Panc1 (cell line): Measurements from ENCODE around the gene AHR. TPM values are rescaled to one million over a fixed set of nuclear protein-coding genes. Genes with fewer than 3 reads are reported as not detected.

Source experiments
- ATAC-seq: fragments of 200-7000 bp; cut with Tn5 transposase; 2 replicates; pipeline ENCODE4 v1.9.1; 2020; ENCODE audit warnings: mild to moderate bottlenecking, moderate library complexity
- BruUV-seq: library from RNA; stranded (reverse); fragments of 400-500 nt; replicated peaks from 2 replicates; lab custom pipeline; 2021; lab: Mats Ljungman, UMichigan
- CTCF ChIA-PET: fragments of 300-600 bp; sonication (Branson Sonifier 250); formaldehyde crosslinking; loops from one replicate; lab custom pipeline; 2022; ENCODE audit warnings: antibody characterized with exemption; lab: Charles Lee
- POLR2A ChIA-PET: fragments of 300-600 bp; sonication (Branson Sonifier 250); formaldehyde crosslinking; loops from one replicate; lab custom pipeline; 2022; ENCODE audit warnings: antibody characterized with exemption; lab: Charles Lee
- DNase-seq: peaks from one replicate; pipeline ENCODE4 v3.0.0-alpha.2; 2010; ENCODE audit warnings: low read depth, low spot score
- H3K27ac ChIP-seq: 2 replicates; pipeline ENCODE4 v1.5.1; 2011; ENCODE audit warnings: mild to moderate bottlenecking, low read length, inconsistent platforms
- H3K27me3 ChIP-seq: fragments of 200-500 bp; sonication (Bioruptor generic); 2 replicates; pipeline ENCODE4 v1.6.0; 2014; ENCODE audit warnings: low read length, inconsistent platforms; ENCODE audit not compliant: control insufficient read depth, insufficient read depth
- H3K36me3 ChIP-seq: fragments of 200-500 bp; sonication (Bioruptor generic); 2 replicates; pipeline ENCODE4 v1.5.1; 2014; ENCODE audit warnings: inconsistent platforms, mild to moderate bottlenecking, low read length, moderate library complexity; ENCODE audit not compliant: control insufficient read depth, insufficient read depth
- H3K4me1 ChIP-seq: 2 replicates; pipeline ENCODE4 v1.5.1; 2011; ENCODE audit warnings: inconsistent platforms, mild to moderate bottlenecking, low read length, moderate library complexity; ENCODE audit not compliant: control insufficient read depth, insufficient read depth
- H3K4me3 ChIP-seq, 2 experiments: 2 replicates each; pipeline ENCODE4 v1.5.1; 2011 to 2012; ENCODE audit warnings: low read depth in 2 of 2, low read length in 2 of 2, mild to moderate bottlenecking in 2 of 2, inconsistent platforms in 1 of 2, moderate library complexity in 1 of 2
- H3K9me3 ChIP-seq: fragments of 200-500 bp; sonication (Bioruptor generic); 2 replicates; pipeline ENCODE4 v1.5.1; 2014; ENCODE audit warnings: low read depth, mild to moderate bottlenecking, inconsistent platforms, low read length, moderate library complexity; ENCODE audit not compliant: control insufficient read depth, insufficient read depth
- POLR2AphosphoS5 ChIP-seq: IDR thresholded peaks from 2 replicates; pipeline ENCODE4 v1.6.1; 2012; ENCODE audit warnings: mild to moderate bottlenecking, low read depth, low read length, moderate library complexity
- SIN3A ChIP-seq: IDR thresholded peaks from 2 replicates; pipeline ENCODE4 v1.6.1; 2012; ENCODE audit warnings: low read depth, mild to moderate bottlenecking, low read length, moderate library complexity, borderline replicate concordance; ENCODE audit not compliant: insufficient read depth
- TCF7L2 ChIP-seq: IDR thresholded peaks from 2 replicates; pipeline ENCODE4 v1.6.1; 2011; ENCODE audit warnings: mild to moderate bottlenecking, low read depth, low read length, inconsistent platforms
- in situ Hi-C: cut with HindIII; loops from 2 replicates; pipeline ENCODE4 v1.10.0; 2016; ENCODE audit warnings: low sequenced_read_pairs, low pct_unique_long_range_greater_than_20kb
- intact Hi-C: fragments of 100-400 bp; cut with micrococcal nuclease; formaldehyde crosslinking; loops from one replicate; pipeline ENCODE4 v1.10.0; 2022; ENCODE audit not compliant: unreplicated experiment
- total RNA-seq: library from RNA; stranded (reverse); gene quantifications from one replicate; pipeline ENCODE4 v1.2.1, GENCODE V29; 2021; ENCODE audit not compliant: unreplicated experiment
- TF ChIP-seq, protein P1 (sequence below): fragments of 450-650 bp; IDR thresholded peaks from 2 replicates; pipeline ENCODE4 v1.5.1; 2017; ENCODE audit warnings: mild to moderate bottlenecking
- TF ChIP-seq, protein P2 (sequence below), 2 experiments: IDR thresholded peaks; 2 replicates each; pipeline ENCODE4 v1.6.1; 2011 to 2012; ENCODE audit warnings: low read depth in 2 of 2, control low read depth in 1 of 2, low read length in 1 of 2, mild to moderate bottlenecking in 1 of 2, moderate library complexity in 1 of 2; ENCODE audit not compliant: insufficient read depth in 1 of 2

AHR gene
- total RNA-seq, 1 experiment from 2014 or later, result 36.6 TPM

DNA sequence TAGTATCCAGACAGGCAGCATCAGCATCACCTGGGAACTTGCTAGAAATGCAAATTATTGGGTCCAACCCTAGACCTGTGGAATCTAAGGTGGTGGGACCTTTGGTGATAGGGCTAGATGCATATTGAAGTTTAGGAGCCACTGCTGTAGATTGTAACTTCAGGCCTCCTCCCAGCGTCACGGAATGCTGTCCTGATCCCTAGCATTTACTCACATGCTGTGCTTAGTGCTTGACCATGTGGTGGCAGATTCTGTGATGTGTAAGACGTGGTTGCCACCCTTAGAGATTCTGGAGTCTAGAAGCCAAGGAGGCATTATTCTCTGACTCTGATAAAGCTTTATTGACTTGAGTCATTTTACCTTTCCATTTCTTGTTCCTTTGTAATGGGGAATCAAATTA is 13.5 kb downstream of the AHR start:
- ATAC-seq, result no peak
- Histone ChIP-seq H3K27ac (no peak overlapping the region), H3K4me3 (no peak overlapping the region), H3K27me3 (no peaks in the 10 kb centered on the region), H3K4me1 (peaks cover 13% of the 10 kb centered on the region), H3K36me3 (no peaks in the 10 kb centered on the region), H3K9me3 (no peaks in the 10 kb centered on the region)
- ChIA-PET CTCF (no interaction called here), POLR2A (no interaction called here)
- no peak for DNase-seq
- intact Hi-C loops, result no loop called here
- BruUV-seq, result no TSS peak
- TF ChIP-seq, protein P1, sequence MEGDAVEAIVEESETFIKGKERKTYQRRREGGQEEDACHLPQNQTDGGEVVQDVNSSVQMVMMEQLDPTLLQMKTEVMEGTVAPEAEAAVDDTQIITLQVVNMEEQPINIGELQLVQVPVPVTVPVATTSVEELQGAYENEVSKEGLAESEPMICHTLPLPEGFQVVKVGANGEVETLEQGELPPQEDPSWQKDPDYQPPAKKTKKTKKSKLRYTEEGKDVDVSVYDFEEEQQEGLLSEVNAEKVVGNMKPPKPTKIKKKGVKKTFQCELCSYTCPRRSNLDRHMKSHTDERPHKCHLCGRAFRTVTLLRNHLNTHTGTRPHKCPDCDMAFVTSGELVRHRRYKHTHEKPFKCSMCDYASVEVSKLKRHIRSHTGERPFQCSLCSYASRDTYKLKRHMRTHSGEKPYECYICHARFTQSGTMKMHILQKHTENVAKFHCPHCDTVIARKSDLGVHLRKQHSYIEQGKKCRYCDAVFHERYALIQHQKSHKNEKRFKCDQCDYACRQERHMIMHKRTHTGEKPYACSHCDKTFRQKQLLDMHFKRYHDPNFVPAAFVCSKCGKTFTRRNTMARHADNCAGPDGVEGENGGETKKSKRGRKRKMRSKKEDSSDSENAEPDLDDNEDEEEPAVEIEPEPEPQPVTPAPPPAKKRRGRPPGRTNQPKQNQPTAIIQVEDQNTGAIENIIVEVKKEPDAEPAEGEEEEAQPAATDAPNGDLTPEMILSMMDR, result no peak
- no peak for TF ChIP-seq TCF7L2
- TF ChIP-seq, protein P2, sequence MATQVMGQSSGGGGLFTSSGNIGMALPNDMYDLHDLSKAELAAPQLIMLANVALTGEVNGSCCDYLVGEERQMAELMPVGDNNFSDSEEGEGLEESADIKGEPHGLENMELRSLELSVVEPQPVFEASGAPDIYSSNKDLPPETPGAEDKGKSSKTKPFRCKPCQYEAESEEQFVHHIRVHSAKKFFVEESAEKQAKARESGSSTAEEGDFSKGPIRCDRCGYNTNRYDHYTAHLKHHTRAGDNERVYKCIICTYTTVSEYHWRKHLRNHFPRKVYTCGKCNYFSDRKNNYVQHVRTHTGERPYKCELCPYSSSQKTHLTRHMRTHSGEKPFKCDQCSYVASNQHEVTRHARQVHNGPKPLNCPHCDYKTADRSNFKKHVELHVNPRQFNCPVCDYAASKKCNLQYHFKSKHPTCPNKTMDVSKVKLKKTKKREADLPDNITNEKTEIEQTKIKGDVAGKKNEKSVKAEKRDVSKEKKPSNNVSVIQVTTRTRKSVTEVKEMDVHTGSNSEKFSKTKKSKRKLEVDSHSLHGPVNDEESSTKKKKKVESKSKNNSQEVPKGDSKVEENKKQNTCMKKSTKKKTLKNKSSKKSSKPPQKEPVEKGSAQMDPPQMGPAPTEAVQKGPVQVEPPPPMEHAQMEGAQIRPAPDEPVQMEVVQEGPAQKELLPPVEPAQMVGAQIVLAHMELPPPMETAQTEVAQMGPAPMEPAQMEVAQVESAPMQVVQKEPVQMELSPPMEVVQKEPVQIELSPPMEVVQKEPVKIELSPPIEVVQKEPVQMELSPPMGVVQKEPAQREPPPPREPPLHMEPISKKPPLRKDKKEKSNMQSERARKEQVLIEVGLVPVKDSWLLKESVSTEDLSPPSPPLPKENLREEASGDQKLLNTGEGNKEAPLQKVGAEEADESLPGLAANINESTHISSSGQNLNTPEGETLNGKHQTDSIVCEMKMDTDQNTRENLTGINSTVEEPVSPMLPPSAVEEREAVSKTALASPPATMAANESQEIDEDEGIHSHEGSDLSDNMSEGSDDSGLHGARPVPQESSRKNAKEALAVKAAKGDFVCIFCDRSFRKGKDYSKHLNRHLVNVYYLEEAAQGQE (IDR thresholded peaks at IDR 0.05; ENCODE audit: insufficient read depth in 1 of 2, low read depth in 2 of 2, low read length in 1 of 2), result no peak
- no peak for TF ChIP-seq SIN3A
- in situ Hi-C loops, result no loop called here

DNA sequence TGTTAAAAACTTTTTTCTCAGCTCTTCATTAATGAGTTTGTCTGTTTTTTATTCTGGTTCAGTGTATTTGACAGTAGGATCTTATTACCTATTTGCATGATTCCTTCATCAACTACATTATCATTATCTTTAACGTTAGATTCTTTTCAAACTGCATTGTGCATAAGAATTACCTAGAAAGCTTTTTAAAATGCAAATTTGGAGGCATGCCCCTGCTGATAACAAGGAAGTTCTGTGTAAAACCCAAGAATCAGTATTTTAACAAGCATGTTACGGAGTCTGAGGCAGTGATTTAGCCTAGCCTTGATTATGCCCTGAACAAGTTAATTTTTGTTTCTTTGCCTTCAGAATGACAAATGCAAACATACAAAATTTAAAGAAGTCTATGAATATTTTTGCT is 14.2 kb downstream of the AHR start:
- no peaks in the 10 kb centered on the region for H3K9me3 ChIP-seq
- intact Hi-C loops, result no loop called here
- POLR2A ChIA-PET, result no interaction called here
- H3K36me3 ChIP-seq, result no peaks in the 10 kb centered on the region
- CTCF ChIA-PET, result no interaction called here
- BruUV-seq, result no TSS peak
- in situ Hi-C loops, result no loop called here
- TF ChIP-seq SIN3A (no peak), POLR2AphosphoS5 (no peak), TCF7L2 (no peak)
- TF ChIP-seq, protein P2 (IDR thresholded peaks at IDR 0.05; ENCODE audit: insufficient read depth in 1 of 2, low read depth in 2 of 2, low read length in 1 of 2), result no peak
- TF ChIP-seq, protein P1, result no peak
- DNase-seq (no peak), ATAC-seq (no peak)
- H3K27me3 ChIP-seq, result no peaks in the 10 kb centered on the region
- H3K4me1 ChIP-seq, result peaks cover 6% of the 10 kb centered on the region
- no peak overlapping the region for H3K27ac ChIP-seq
- H3K4me3 ChIP-seq, result no peak overlapping the region
